GM19468 (cell line): Measurements from ENCODE around the gene IL13.
"Not testable (repeated sequence)": the region's sequence is repeated elsewhere in the genome, so short reads cannot be mapped to it uniquely, and the experiment has no call there.

Experiments used
- ATAC-seq: cut with Tn5 transposase; IDR thresholded peaks from one replicate; pipeline ENCODE4 v1.9.1; 2021; ENCODE audit warnings: mild to moderate bottlenecking, moderate library complexity, moderate number of reproducible peaks; ENCODE audit not compliant: unreplicated experiment; ENCODE audit errors: extremely low read depth

Gene IL13

DNA sequence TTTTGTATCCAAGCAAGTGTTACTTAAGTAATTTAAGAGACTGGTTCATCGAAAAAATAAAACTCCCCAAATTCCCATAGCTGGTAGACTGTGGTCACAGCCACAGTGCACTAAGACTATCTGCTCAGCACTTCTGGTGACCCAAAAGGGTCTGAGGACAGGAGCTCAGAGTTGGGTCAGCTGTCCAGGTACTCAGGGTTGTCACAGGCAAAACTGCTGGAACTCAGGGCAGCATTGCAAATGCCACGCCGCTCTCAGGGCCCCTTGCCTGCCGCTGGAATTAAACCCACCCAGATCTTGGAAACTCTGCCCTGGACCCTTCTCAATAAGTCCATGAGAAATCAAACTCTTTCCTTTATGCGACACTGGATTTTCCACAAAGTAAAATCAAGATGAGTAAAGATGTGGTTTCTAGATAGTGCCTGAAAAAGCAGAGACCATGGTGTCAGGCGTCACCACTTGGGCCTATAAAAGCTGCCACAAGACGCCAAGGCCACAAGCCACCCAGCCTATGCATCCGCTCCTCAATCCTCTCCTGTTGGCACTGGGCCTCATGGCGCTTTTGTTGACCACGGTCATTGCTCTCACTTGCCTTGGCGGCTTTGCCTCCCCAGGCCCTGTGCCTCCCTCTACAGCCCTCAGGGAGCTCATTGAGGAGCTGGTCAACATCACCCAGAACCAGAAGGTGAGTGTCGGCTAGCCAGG lies at the start of gene IL13:
TSS of gene IL13 (plus strand) at position 498 of the 705 bp plus-strand sequence. CDS start at position 512, 14 bp downstream.
- no peak for ATAC-seq

DNA sequence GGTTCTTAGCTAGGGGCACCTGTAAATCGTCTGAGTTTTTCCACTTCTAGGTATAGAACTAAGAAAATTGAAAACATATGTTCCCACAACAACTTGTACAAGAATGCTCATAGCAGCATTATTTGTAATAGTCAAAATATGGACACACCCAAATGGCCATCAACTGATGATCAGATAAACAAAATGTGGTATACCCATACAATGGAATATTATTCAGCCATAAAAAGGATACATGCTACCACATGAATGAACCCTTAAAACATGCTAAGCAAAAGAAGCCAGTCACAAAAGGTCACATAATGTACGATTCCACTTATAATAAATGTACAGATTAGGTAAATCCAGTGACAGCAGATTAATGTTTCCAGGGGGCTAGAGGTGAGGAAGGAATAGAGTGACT lies 46.0 kb upstream of the IL13 start:
- ATAC-seq, result no peak

DNA sequence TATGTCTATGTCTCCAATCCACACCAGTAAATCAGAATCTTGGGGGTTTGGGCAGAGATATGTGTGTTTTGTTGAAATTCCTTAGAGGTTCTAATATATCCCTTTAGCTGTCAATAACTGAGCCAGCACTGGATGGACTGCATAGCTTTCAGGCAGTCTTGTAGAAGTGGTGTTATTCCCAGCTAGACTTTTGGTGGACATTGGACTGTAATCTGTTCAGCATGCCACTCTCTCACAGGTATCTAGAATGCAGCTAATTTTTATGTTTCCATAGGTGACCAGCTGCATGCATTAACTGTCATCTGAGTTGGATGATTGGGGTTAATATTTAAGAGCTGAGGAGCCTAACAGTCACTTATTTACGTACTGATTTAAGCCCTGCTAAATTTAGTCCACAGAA lies 45.1 kb upstream of the IL13 start:
- ATAC-seq, result no peak

DNA sequence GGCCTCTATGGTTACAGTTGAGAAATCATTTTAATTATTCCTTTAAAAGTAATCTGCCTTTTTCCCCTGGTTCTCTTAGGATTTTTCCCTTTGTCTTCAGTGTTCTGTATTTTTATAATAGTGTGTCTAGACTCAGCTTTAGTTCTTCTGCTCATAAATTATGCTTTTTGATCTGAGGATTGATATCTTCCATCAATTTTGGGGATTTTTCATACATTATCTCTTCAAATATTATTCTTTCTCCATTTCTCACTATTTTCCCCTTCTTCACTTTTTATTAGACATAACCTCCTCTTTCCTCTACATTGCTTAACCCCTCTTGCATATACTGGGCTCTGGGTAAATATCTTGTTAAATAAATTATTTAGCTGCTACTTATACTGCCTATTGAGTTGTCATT lies 36.3 kb upstream of the IL13 start:
- ATAC-seq, result no peak

DNA sequence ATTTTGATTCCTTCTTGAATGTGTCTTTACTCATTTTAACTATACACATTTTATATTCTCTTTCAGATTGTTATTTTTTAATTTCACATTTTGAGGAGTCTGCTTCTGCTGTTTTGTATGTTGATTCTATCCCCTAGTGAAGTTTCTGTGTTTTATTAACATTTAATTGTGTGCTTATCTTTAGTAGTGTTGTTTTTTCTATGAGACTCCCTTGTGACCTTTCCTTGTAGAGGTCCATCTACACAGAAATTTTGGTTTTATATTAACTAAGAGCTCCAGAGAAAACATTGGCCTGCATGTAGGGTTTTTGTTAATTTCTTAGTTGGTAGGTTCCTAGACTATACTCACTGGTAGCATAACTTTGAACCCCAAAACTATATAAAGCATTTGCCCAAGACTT lies 35.4 kb upstream of the IL13 start:
- ATAC-seq, result no peak

DNA sequence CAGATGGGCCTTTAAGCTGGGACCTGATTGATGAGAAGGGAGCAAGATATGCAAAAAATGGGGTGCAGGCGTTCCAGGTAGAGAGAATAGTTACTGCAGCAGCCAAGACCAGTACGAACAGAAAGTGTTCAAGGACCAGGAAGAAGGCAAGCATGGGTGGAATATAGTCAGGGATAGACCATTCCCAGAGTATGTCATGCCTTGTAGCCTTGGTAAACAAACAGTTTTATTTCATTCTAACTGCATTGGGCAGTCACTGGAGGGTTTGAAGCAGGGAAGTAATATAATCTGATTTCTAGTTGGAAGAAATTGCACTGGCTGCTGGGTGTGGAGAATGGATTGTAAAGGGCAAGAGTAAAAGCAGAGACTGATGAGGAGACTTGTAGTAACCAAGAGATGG lies 30.5 kb upstream of the IL13 start:
- no peak for ATAC-seq

DNA sequence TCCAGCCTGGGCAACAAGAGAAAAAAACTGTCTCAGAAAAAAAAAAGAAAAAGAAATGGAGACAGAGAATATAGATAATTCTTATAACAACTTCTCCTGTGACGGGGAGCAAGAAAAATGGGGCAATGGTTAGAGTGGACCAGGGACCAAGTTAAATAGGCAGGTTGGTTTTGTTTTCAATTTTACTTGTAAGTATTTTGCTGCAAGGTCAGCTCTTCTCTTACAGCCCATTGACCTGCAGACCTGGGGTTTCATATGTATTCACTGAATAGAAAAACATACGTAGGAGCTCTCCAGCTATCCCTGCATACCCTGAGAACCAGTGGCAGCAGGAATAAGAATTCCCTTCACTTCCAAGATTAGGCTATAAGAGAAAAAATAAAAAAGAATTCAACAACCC lies 29.2 kb upstream of the IL13 start:
- ATAC-seq, result no peak

DNA sequence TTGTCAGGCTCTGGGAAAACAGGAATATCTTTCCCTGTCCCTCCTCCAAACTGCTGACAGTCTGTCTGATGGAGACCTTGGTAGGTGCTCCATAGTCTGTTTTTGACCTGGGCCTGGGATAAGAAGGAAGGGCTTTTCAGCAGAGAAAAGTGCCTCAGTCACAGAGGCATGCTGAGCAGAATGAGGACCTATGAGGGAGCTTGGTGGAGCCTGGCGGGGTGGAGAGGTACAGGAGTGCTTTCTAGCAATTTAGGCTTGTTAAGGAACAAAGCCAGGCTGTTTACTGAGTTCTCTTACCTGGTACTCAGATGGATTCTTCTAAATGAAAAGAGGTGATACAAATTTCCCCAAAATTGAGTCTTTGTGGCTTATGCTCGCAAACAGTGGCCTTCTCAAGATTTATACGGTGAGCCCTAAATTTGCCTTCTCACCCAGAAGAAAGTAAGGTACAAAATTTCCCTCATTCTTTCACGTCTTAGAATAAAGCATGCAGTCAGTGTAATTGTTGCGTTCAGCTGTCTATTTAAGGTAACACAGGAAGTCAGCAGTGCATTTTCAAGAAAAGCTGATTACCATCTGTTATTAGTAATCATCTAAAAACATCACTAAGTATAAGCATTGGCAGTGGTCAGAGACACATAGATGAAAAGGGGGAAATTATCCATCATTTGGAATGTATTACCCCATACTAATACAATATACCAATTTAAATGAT lies 28.6 kb upstream of the IL13 start:
- ATAC-seq, result no peak

DNA sequence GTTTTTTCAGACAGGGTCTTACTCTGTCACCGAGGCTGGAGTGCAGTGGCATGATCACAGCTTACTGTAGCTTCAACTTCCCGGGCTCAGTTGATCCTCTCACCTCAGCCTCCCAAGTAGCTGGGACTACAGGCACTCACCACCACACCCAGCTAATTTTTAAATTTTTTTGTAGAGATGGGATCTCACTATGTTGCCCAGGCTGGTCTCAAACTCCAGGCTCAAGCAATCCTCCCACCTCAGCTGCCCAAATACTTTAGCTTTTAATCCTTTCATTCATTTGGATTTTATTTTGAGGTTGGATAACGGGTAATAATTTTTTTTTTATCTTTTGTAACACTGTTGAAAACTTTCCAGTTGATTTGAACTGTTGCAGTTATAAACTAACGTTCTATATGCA lies 24.4 kb upstream of the IL13 start:
- ATAC-seq, result not testable (repeated sequence)

DNA sequence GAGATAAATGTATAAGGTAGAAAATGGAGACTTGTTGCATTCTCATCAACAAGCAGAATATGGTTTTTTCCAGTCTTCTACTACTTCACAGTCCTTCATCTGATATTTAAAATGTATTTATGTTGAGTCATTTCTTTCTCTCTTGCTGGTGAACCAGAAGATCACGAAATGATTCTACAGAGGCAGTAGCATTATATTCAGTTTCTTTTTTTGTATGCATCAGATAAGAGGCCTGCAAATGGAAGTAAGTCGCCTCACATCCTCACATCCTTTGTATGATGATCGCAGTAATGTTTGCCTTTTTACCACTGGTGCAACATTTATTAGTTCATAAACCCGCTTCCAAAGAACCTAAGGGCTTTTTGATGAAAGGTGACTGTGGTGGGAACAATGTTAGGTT lies 22.1 kb upstream of the IL13 start:
- ATAC-seq, result no peak

DNA sequence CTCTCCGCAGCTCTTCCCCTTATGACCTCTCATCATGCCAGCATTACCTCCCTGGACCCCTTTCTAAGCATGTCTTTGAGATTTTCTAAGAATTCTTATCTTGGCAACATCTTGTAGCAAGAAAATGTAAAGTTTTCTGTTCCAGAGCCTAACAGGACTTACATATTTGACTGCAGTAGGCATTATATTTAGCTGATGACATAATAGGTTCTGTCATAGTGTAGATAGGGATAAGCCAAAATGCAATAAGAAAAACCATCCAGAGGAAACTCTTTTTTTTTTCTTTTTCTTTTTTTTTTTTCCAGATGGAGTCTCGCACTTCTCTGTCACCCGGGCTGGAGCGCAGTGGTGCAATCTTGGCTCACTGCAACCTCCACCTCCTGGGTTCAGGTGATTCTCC lies 20.7 kb upstream of the IL13 start:
- ATAC-seq, result no peak

DNA sequence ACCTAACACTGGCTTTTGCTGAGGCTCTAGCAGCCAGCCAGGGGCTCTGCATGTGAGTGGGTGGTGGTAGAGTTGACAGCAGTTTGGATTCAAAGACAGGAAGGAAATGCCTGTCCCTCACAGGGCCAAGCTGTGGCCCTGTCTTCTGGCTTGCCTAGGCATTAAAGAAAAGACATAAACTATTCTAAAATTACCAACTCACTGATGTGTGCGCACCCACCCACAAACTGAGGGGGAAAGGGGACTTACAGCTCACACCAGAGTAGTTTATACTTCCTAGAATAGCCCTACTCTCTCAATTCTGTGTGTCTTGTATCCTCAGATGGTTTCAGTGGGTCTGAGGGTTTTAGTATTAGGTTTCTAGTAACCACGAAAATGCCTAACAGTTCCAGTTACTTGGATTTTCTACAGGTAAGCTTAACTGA lies 18.3 kb upstream of the IL13 start:
- ATAC-seq, result peak; percentile 40

DNA sequence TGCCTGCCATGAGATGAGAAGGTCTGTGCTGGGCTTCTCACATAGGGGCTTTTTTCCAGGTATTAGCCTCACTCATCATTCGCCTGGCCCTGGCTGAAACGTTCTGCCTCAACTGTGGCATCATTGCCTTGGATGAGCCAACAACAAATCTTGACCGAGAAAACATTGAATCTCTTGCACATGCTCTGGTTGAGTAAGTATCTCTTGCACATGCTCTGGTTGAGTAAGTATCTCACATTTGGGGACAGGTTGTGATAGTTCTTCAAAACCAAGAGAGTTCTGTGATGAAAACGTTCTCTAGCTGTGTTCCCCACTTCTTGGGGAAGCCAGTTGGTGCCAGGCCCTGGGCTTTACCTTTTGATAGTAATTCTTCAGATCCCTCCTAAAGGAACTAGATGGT lies 17.4 kb upstream of the IL13 start:
- ATAC-seq, result no peak

DNA sequence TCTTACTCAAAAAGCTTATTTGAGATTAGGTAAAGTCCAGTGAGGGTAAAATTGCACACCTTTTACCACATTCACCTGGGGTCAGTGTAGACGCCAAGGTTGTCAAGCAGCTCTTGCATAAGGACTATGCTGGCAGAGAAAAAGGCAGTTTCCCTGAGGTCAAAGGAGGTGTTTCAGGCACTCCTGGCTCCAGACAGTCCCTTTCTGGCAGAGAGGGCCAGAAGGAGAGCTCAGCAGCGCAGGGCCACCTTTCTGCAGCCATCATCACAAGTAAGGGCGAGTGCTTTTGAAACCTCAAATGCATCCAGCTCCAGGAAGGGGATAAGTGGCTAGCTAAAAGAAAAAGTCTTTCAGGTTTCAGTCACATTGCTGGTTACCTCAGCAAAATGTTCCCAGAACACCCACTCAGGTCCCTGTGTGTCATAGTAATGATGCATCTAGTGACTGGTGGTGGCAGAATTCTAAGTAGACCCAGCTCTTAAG lies 16.7 kb upstream of the IL13 start:
- ATAC-seq, result no peak

DNA sequence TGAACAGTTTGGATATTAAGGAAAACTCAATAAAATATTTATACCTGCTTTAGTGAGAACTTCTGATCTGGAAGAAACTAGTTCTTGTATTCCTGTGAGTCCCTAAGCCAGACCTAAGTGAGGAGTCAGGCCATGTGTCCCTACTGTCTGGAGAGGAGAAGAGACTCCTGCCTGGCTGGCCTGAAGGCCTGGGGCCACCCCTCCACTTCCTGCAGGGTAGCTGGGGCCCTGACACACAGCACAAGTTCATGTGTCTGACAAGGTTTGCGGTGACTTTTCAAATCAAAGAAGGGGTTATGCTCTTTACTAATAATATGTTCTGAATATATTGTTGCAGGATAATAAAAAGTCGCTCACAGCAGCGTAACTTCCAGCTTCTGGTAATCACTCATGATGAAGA lies 16.1 kb upstream of the IL13 start:
- ATAC-seq, result no peak

DNA sequence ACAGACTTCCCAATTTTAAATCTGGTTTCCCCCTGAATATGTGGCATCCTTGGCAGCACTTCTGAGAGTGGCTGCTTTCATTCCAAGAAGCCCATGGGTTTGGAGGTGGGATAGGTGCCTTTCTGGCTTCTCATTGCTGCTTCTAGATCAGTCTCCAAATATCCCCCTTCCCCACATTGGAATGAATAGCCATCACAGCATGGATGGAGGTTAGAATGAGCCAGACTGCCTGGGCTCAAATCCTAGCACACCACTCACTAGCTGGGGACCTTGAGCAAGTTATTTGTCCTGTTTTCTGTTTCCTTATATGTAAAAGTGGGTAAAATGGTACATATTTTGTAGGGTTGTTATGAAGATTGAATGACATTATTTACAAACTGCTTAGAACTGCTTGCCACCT lies 13.8 kb upstream of the IL13 start:
- no peak for ATAC-seq

DNA sequence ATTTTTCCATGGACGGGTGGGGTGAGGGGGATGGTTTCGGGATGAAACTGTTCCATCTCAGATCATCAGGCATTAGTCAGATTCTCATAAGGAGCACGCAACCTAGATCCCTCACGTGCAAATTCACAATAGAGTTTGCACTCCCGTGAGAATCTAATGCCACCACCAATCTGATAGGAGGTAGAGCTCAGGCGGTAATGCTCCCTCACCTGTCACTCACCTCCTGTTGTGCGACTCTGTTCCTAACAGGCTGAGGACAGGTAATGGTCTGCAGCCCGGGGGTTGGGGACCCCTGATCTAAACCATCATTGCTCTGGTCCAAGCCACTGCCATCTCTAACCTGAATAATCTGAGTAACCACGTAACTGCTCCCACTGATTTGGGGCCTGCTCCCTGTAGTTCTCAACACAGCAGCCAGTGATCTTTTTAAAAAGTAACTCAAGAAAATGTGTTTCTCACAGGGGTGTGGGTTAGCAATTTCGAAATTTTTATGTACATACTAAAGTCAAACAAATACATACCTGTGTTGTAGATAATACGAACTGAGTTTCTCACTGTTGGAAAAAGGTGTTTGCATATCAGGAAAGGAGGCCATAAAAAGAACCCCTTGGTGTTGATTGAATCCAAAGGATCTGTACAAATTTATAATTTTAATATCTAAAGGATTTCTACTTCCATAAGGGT lies 11.2 kb upstream of the IL13 start:
- ATAC-seq, result no peak

DNA sequence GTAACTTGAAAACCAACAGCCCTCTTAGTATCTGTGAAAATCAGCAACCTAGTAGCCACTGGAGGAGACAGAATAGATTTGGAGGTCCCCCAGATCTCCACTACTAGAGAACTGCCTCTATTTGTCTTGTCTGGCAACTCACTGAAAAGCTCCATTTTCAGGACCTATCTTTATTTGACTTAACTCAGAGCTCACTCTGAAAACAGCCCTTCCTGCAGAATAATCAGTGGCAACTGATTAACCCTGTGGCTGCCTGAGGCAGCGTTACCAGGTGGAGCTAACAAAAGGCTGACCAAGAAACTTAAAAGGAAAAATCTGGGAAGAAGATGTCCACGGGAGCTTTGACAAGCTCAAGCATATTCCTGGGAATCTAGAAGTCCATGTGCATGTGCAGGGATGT lies 10.5 kb upstream of the IL13 start:
- ATAC-seq, result no peak

DNA sequence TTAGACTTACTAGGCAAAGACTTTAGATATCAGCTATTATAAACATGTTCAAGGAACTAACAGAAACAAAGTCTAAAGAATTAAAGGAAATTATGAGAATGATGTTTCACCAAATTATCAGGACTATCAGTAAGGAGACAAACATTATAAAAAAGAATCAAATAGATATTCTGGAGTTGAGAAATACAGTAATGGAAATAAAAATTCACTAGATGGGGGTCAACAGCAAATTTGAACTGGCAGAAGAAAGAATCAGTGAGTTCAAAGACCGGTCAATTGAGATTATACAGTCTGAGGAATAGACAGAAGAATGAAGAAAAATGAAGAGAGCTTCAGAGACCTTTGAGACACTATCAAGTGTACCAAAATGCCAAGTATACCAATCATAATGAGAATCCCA lies 9.6 kb upstream of the IL13 start:
- no peak for ATAC-seq

DNA sequence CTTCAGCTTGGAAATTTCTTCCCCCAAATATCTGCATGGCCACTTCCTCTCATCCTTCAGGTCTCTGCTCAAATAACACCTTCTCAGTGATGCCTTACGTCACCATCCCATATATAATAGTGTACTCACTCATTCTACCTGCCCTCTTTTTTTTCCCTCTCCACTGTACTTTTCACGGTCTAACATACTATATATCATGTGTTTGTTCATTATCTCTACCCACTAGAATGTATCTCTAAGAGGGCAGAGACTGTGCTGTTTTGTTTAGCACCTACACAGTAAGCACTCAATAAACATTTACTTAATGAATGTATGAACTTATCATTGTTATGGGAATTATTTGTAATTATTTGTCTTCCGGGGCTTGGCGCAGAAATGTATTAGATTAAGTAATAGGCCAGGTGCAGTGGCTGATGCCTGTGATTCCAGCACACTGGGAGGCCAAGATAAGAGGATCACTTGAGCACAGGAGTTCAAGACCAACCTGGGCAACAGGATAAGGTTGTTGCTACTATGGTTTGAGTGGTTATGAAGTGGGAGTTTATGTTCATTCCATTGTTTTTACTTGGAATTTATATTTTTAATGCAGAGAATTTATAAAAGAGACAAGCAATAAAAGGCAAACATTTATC lies 6.0 kb upstream of the IL13 start:
- no peak for ATAC-seq

DNA sequence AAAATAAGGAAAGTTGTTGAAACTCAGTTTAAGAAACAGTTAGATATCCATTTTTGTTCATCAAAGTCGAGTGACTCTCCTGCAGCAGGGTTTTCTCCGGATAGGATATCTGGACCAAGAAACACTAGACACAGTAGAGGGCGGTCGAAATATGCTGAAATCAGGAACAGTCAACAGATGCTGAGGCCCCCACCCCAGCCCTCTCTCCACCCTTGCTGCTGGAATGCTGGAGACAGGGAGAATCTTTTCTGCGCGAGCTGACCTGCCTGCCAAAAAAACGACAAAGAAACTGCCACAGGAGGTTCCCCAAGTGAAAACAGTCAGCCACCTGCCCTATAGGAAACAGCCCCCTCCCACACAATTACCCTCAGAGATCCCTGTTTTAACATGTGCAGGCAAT lies 4.3 kb upstream of the IL13 start:
- no peak for ATAC-seq
